Mucosa of stomach (tissue), 1 donor: ENCODE results near the gene PDGFC.

Experiments used
- H3K27me3 ChIP-seq: one replicate; pipeline ENCODE4 v1.7.0; 2013; ENCODE audit warnings: mild to moderate bottlenecking, low read length; ENCODE audit not compliant: control insufficient read depth, insufficient read depth
- H3K36me3 ChIP-seq: one replicate; pipeline ENCODE4 v1.7.0; 2013; ENCODE audit warnings: low read length; ENCODE audit not compliant: control insufficient read depth, insufficient read depth
- H3K4me1 ChIP-seq: one replicate; pipeline ENCODE4 v1.7.0; 2013; ENCODE audit warnings: mild to moderate bottlenecking, low read length; ENCODE audit not compliant: control insufficient read depth, insufficient read depth
- H3K4me3 ChIP-seq: one replicate; pipeline ENCODE4 v1.7.0; 2013; ENCODE audit warnings: low read length
- H3K9ac ChIP-seq: one replicate; pipeline ENCODE4 v1.7.0; 2013; ENCODE audit warnings: mild to moderate bottlenecking, low read length, moderate library complexity
- H3K9me3 ChIP-seq: one replicate; pipeline ENCODE4 v1.7.0; 2013; ENCODE audit warnings: mild to moderate bottlenecking, low read length, moderate library complexity; ENCODE audit not compliant: control insufficient read depth
- donor health status: Pancreatic carcinoma.

Gene PDGFC

GRCh38 chr4:156800463-156800862 is 171.1 kb downstream of the PDGFC start:
- no peaks in the 10 kb centered on the region for H3K9me3 ChIP-seq
- no peaks in the 10 kb centered on the region for H3K36me3 ChIP-seq
- H3K27me3 ChIP-seq, result no peaks in the 10 kb centered on the region
- no peaks in the 10 kb centered on the region for H3K4me1 ChIP-seq
- no peak overlapping the region for H3K4me3 ChIP-seq
- H3K9ac ChIP-seq, result no peak overlapping the region

- Histone ChIP-seq H3K4me3 (no peak overlapping the region), H3K9me3 (no peaks in the 10 kb centered on the region), H3K27me3 (no peaks in the 10 kb centered on the region), H3K9ac (no peak overlapping the region), H3K4me1 (no peaks in the 10 kb centered on the region), H3K36me3 (no peaks in the 10 kb centered on the region)
Observed at GRCh38 chr4:156799121-156799589, 172.4 kb downstream of the PDGFC start.

- H3K9me3 ChIP-seq, result no peaks in the 10 kb centered on the region
- H3K4me1 ChIP-seq, result no peaks in the 10 kb centered on the region
Observed at GRCh38 chr4:156798438-156798837, 173.2 kb downstream of the PDGFC start.

GRCh38 chr4:156797206-156797605 is 174.4 kb downstream of the PDGFC start:
- Histone ChIP-seq H3K36me3 (no peaks in the 10 kb centered on the region), H3K9me3 (no peaks in the 10 kb centered on the region), H3K4me3 (no peak overlapping the region), H3K4me1 (no peaks in the 10 kb centered on the region), H3K9ac (no peak overlapping the region), H3K27me3 (no peaks in the 10 kb centered on the region)

More at GRCh38 chr4:156798438-156798837, 173.2 kb downstream of the PDGFC start:
- Histone ChIP-seq H3K36me3 (no peaks in the 10 kb centered on the region), H3K9ac (no peak overlapping the region), H3K27me3 (no peaks in the 10 kb centered on the region), H3K4me3 (no peak overlapping the region)

GRCh38 chr4:156795727-156796126 is 175.9 kb downstream of the PDGFC start:
- H3K4me3 ChIP-seq, result no peak overlapping the region
- no peaks in the 10 kb centered on the region for H3K4me1 ChIP-seq
- no peaks in the 10 kb centered on the region for H3K9me3 ChIP-seq
- H3K36me3 ChIP-seq, result no peaks in the 10 kb centered on the region
- H3K9ac ChIP-seq, result no peak overlapping the region
- H3K27me3 ChIP-seq, result no peaks in the 10 kb centered on the region

GRCh38 chr4:156794863-156795262 is 176.7 kb downstream of the PDGFC start:
- no peaks in the 10 kb centered on the region for H3K4me1 ChIP-seq
- no peaks in the 10 kb centered on the region for H3K27me3 ChIP-seq
- no peak overlapping the region for H3K9ac ChIP-seq
- H3K4me3 ChIP-seq, result no peak overlapping the region
- no peaks in the 10 kb centered on the region for H3K9me3 ChIP-seq
- H3K36me3 ChIP-seq, result no peaks in the 10 kb centered on the region

- Histone ChIP-seq H3K9me3 (no peaks in the 10 kb centered on the region), H3K9ac (no peak overlapping the region), H3K4me1 (no peaks in the 10 kb centered on the region), H3K36me3 (no peaks in the 10 kb centered on the region), H3K27me3 (no peaks in the 10 kb centered on the region), H3K4me3 (no peak overlapping the region)
Observed at GRCh38 chr4:156792462-156793085, 179.0 kb downstream of the PDGFC start.

- H3K4me3 ChIP-seq, result no peak overlapping the region
- no peaks in the 10 kb centered on the region for H3K27me3 ChIP-seq
- H3K36me3 ChIP-seq, result no peaks in the 10 kb centered on the region
- H3K4me1 ChIP-seq, result no peaks in the 10 kb centered on the region
- no peak overlapping the region for H3K9ac ChIP-seq
- no peaks in the 10 kb centered on the region for H3K9me3 ChIP-seq
Observed at GRCh38 chr4:156790866-156791265, 180.7 kb downstream of the PDGFC start.

- Histone ChIP-seq H3K27me3 (no peaks in the 10 kb centered on the region), H3K4me3 (no peak overlapping the region), H3K4me1 (no peaks in the 10 kb centered on the region), H3K9me3 (no peaks in the 10 kb centered on the region), H3K36me3 (no peaks in the 10 kb centered on the region), H3K9ac (no peak overlapping the region)
Observed at GRCh38 chr4:156788782-156789181, 182.8 kb downstream of the PDGFC start.

GRCh38 chr4:156786713-156787112 is 184.9 kb downstream of the PDGFC start:
- H3K4me1 ChIP-seq, result no peaks in the 10 kb centered on the region
- no peaks in the 10 kb centered on the region for H3K9me3 ChIP-seq
- no peak overlapping the region for H3K4me3 ChIP-seq
- no peaks in the 10 kb centered on the region for H3K27me3 ChIP-seq
- no peaks in the 10 kb centered on the region for H3K36me3 ChIP-seq
- H3K9ac ChIP-seq, result no peak overlapping the region

GRCh38 chr4:156784970-156785369 is 186.6 kb downstream of the PDGFC start:
- H3K4me3 ChIP-seq, result no peak overlapping the region
- H3K36me3 ChIP-seq, result no peaks in the 10 kb centered on the region
- H3K4me1 ChIP-seq, result no peaks in the 10 kb centered on the region
- H3K9me3 ChIP-seq, result no peaks in the 10 kb centered on the region
- H3K9ac ChIP-seq, result no peak overlapping the region
- H3K27me3 ChIP-seq, result no peaks in the 10 kb centered on the region

- no peaks in the 10 kb centered on the region for H3K4me1 ChIP-seq
- H3K9me3 ChIP-seq, result no peaks in the 10 kb centered on the region
- H3K27me3 ChIP-seq, result no peaks in the 10 kb centered on the region
- no peaks in the 10 kb centered on the region for H3K36me3 ChIP-seq
- no peak overlapping the region for H3K4me3 ChIP-seq
- H3K9ac ChIP-seq, result no peak overlapping the region
Observed at GRCh38 chr4:156783966-156784365, 187.6 kb downstream of the PDGFC start.

GRCh38 chr4:156782491-156782890 is 189.1 kb downstream of the PDGFC start:
- Histone ChIP-seq H3K4me1 (no peaks in the 10 kb centered on the region), H3K9me3 (no peaks in the 10 kb centered on the region), H3K36me3 (no peaks in the 10 kb centered on the region), H3K9ac (no peak overlapping the region), H3K4me3 (no peak overlapping the region), H3K27me3 (no peaks in the 10 kb centered on the region)
